ENCODE results near the gene STAMBPL1. TPM values are rescaled to one million over a fixed set of nuclear protein-coding genes. Genes with fewer than 3 reads are reported as not detected.

The STAMBPL1 gene
- 32.1 and 45.8 TPM in 2 replicates for total RNA-seq

GRCh38 chr10:88879534-88880281, at the start of gene STAMBPL1:
Gene STAMBPL1, plus strand, starts transcription at chr10:88880245. Its CDS starts 21,464 bp downstream, at chr10:88901709.

GRCh38 chr10:88851706-88852105, 28.3 kb upstream of the STAMBPL1 start, which contains the start of gene ANKRD22:
Gene ANKRD22, minus strand, starts transcription at chr10:88851844. Its CDS starts 237 bp downstream, at chr10:88851607.

GRCh38 chr10:88952647-88953111, 72.6 kb downstream of the STAMBPL1 start, which contains the start of gene ACTA2:
Gene ACTA2, minus strand, starts transcription at chr10:88952773. Its CDS starts 3,843 bp downstream, at chr10:88948930.

Other genes with a start within 250 kb of the STAMBPL1 start
- gene LIPF, start 215.8 kb upstream of the STAMBPL1 start, total RNA-seq = not detected in 2 replicates
- not detected in 2 replicates for gene LIPK, start 174.0 kb upstream of the STAMBPL1 start, total RNA-seq
- not detected in 2 replicates for gene LIPN, start 120.2 kb upstream of the STAMBPL1 start, total RNA-seq
- not detected in 2 replicates for gene LIPM, start 77.5 kb upstream of the STAMBPL1 start, total RNA-seq
- gene ANKRD22, start 28.4 kb upstream of the STAMBPL1 start, total RNA-seq = 0.15 TPM in 1 of 2 replicates, not detected in the other
- gene ACTA2, start 72.5 kb downstream of the STAMBPL1 start, total RNA-seq = 58.0 and 69.9 TPM in 2 replicates
- 16.4 and 20.8 TPM in 2 replicates for gene FAS, start 110.6 kb downstream of the STAMBPL1 start, total RNA-seq